ENCODE results near the gene MS4A10.
A peak's percentile ranks its signal among the peaks of the same experiment; 100 is the strongest.

MS4A10 gene
- 0 to 1.4 (median 0) reads per million in 17 experiments for total RNA-seq

- no peak for DNase-seq
These were observed at the start of gene MS4A10 for GRCh38 chr11:60785136-60785535. Gene MS4A10 (plus strand): TSS chr11:60785333. CDS start chr11:60790336, 5,003 bp downstream.

GRCh38 chr11:60739114-60739513, 46.0 kb upstream of the MS4A10 start:
- no peak for DNase-seq

GRCh38 chr11:60740573-60740972, 44.6 kb upstream of the MS4A10 start:
- DNase-seq = no peak

GRCh38 chr11:60741421-60741820, 43.7 kb upstream of the MS4A10 start:
- DNase-seq = no peak

- no peak for DNase-seq
These were observed 42.1 kb upstream of the MS4A10 start for GRCh38 chr11:60743058-60743457.

- DNase-seq = no peak
These were observed 41.0 kb upstream of the MS4A10 start for GRCh38 chr11:60744114-60744513.

- no peak for DNase-seq
These were observed 37.7 kb upstream of the MS4A10 start for GRCh38 chr11:60747359-60747873.

GRCh38 chr11:60748225-60748624, 36.9 kb upstream of the MS4A10 start:
- no peak for DNase-seq

GRCh38 chr11:60748821-60749220, 36.3 kb upstream of the MS4A10 start:
- no peak for DNase-seq

- no peak for DNase-seq
These were observed 34.2 kb upstream of the MS4A10 start for GRCh38 chr11:60750911-60751310.

GRCh38 chr11:60753309-60753708, 31.8 kb upstream of the MS4A10 start:
- DNase-seq = no peak

GRCh38 chr11:60754887-60755286, 30.2 kb upstream of the MS4A10 start:
- DNase-seq = no peak

- peak in 3 of 4 experiments; percentile 23 to 48 (median 33) for DNase-seq
These were observed 28.7 kb upstream of the MS4A10 start, which contains the start of gene MS4A15 for GRCh38 chr11:60756307-60757032. Gene MS4A15 (plus strand): TSS chr11:60756867. CDS start chr11:60763734, 6,867 bp downstream.

GRCh38 chr11:60757231-60757800, 27.8 kb upstream of the MS4A10 start:
- no peak for DNase-seq

- DNase-seq = peak in 1 of 4 experiments; percentile 17
These were observed 26.5 kb upstream of the MS4A10 start for GRCh38 chr11:60758671-60759070.

GRCh38 chr11:60759438-60760225, 25.5 kb upstream of the MS4A10 start:
- DNase-seq = peak; percentile 54 to 66 (median 64)

GRCh38 chr11:60761436-60762190, 23.5 kb upstream of the MS4A10 start:
- DNase-seq = peak in 2 of 4 experiments; percentile 43 to 44

- peak in 3 of 4 experiments; percentile 9 to 32 (median 21) for DNase-seq
These were observed 22.1 kb upstream of the MS4A10 start for GRCh38 chr11:60762851-60763691.

- no peak for DNase-seq
These were observed 21.3 kb upstream of the MS4A10 start for GRCh38 chr11:60763692-60764369.

- DNase-seq = no peak
These were observed 20.3 kb upstream of the MS4A10 start for GRCh38 chr11:60764879-60765278.

GRCh38 chr11:60765355-60765754, 19.8 kb upstream of the MS4A10 start:
- no peak for DNase-seq

All from suppressor macrophage (primary cell).